HG02885 (cell line): ENCODE measurements around the gene DCK.
"Not testable (repeated sequence)": the region's sequence is repeated elsewhere in the genome, so short reads cannot be mapped to it uniquely, and the experiment has no call there.

Experiments
- ATAC-seq: cut with Tn5 transposase; IDR thresholded peaks from one replicate; pipeline ENCODE4 v1.9.1; 2021; ENCODE audit warnings: mild to moderate bottlenecking; ENCODE audit not compliant: unreplicated experiment, poor library complexity

DCK gene

DNA sequence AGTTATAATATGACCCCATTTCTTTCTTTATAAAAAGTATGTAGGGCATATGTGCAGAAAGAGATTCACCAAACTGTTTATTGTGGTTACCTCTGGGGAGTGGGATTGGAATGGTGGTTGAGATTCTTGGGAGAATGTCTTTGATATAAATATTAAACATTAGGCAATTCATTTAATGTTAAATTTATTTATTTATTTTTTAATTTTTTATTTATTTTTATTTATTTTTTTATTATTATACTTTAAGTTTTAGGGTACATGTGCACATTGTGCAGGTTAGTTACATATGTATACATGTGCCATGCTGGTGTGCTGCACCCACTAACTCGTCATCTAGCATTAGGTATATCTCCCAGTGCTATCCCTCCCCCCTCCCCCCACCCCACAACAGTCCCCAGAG lies 60.2 kb downstream of the DCK start:
- ATAC-seq = not testable (repeated sequence)

DNA sequence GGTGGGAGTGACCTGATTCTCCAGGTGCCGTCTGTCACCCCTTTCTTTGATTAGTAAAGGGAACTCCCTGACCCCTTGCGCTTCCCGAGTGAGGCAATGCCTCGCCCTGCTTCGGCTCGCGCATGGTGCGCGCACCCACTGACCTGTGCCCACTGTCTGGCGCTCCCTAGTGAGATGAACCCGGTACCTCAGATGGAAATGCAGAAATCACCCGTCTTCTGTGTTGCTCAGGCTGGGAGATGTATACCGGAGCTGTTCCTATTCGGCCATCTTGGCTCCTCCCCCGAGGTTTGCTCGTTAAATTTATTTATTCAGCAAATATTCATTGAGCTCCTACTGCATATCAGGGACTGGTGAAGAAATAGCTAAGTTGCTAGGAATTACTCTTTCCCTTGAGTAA lies 66.1 kb downstream of the DCK start:
- not testable (repeated sequence) for ATAC-seq

DNA sequence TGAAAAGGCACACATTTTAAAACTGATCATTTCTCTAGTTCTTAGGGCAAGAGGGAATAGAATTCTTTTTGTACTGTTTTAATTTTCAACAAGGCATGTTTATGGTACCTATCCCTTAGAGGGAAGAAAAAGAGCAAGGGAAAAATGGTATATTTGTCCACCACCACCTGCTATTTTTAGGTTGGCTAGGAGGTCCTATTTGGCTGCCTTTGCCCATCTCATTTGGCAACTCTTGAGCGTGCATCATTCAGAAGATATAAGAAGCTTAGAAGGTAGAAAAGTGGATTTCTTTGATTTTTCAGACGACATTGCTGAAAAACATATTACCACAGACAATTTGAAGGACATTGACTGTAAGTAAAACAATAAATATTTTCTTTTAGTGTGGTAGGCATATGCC lies 69.0 kb downstream of the DCK start:
- ATAC-seq = no peak

DNA sequence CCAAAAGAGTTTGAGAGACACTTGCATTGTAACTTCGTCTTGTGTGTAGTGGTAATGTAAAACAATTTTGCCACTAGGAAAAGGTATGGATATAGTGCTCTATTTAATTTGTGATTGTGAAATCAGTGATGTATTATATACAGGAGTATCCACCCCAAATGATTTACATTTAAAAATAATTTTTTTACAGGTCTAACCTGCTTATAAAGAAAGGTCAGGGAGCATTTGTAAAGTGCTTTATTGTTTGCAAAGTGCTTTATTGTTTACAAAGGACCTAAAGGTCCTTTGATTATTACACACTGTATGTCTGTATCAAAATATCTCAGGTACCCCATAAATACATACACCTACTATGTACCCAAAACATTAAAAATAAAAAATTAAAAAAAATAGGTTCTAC lies 70.3 kb downstream of the DCK start:
- no peak for ATAC-seq

DNA sequence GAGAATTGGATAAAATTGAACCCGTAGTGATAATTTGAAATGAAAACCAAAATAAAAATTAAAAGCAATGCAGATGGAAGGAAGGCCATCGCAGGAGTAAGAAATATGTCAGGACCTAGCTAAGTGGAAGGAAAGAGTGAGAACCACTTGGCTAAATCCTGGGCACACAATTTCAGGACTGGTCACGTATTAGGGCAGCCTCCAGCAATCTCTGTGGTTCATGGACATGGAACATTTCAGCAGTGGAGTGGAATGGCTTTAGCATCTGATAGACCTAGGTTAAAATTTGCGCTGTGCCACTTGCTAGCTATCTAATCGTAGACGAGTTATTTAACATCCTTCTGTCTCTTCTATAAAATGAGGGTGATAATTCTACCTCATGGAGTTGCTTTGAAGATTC lies 71.1 kb downstream of the DCK start:
- no peak for ATAC-seq

DNA sequence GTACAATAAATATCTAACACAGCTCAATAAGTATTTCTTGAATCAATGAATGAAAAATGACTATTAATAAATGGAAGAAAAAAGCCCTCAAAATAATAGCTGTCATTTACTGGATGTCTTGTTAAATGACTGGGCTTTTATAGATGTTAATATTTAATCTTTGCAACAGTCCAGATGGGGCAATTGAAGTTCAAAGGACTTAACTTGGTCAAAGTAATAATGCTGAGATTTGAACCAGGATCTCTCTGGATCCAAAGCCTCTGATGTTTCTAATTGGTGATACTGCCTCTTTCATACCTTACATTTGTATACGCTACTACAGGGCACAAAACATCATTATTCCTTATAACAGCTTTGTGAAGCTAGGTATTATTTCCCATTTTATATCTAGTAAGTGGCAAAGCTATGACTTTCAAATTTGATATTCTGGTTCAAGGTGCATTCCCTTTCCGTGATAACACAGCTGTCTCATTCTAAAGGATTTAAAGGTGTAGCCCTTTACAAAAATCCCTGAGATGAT lies 72.6 kb downstream of the DCK start:
- no peak for ATAC-seq

GRCh38 chr4:71066737-71067716 lies 73.6 kb downstream of the DCK start:
- ATAC-seq = no peak

DNA sequence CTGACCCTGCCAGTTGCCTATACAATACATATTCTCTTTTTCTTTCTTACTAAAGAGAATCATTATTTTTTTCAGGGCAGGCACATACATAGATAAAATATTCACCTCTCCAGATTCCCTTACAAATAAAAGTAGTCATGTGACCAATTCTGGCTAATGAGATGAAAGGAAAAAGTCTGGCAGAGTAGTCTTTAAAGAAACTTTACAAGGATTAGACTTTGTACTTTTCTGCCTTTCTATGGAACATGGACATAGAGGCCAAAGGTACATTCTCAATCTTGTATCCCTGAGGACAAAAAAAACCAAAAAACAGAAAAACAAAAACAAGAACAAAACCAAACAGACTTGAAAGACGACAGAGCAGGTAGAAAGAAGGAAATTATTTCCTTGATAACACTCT lies 75.6 kb downstream of the DCK start:
- no peak for ATAC-seq

DNA sequence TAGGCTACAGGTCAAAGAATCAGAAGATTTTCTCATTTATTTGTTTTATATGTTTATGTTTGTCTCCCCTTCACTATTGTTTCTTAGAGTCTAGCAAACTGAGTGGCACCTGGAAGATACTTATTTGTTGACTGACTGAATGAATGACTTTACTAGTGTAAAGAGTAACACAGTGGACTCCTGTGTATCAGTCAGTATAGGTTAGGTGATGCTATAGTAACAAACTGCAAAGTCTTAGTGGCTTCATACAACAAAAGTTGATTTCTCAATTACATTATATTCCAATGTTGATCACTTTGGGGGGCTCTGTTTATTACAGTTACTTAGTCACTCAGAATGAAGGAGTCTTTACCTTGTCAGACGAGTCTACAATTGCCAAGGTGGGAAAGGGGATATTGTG lies 76.6 kb downstream of the DCK start:
- ATAC-seq = no peak

- no peak for ATAC-seq
Observed at GRCh38 chr4:71074452-71075299, 81.2 kb downstream of the DCK start.
